Measurements from ENCODE around the gene CATSPER4.
A peak's percentile ranks its signal among the peaks of the same experiment; 100 is the strongest.

Gene CATSPER4

GRCh38 chr1:26190373-26190987 lies at the start of gene CATSPER4:
TSS of gene CATSPER4 (plus strand) at chr1:26190602. CDS start at chr1:26190628, 26 bp downstream.
- DNase-seq: no peak

GRCh38 chr1:26142159-26142558 lies 48.2 kb upstream of the CATSPER4 start:
- no peak for DNase-seq

- peak; percentile 93 for DNase-seq
Observed at GRCh38 chr1:26145041-26145959, 45.1 kb upstream of the CATSPER4 start.

- no peak for DNase-seq
Observed at GRCh38 chr1:26145960-26146294, 44.5 kb upstream of the CATSPER4 start.

GRCh38 chr1:26148887-26149286 lies 41.5 kb upstream of the CATSPER4 start:
- no peak for DNase-seq

- DNase-seq: no peak
Observed at GRCh38 chr1:26153966-26154532, 36.4 kb upstream of the CATSPER4 start.

- DNase-seq: no peak
Observed at GRCh38 chr1:26154750-26155149, 35.7 kb upstream of the CATSPER4 start.

GRCh38 chr1:26155370-26156284 lies 34.8 kb upstream of the CATSPER4 start:
- DNase-seq: no peak

GRCh38 chr1:26156285-26157038 lies 33.9 kb upstream of the CATSPER4 start:
- DNase-seq: no peak

GRCh38 chr1:26158271-26158907 lies 32.0 kb upstream of the CATSPER4 start:
- no peak for DNase-seq

GRCh38 chr1:26158908-26159742 lies 31.3 kb upstream of the CATSPER4 start, which contains the start of gene FAM110D:
TSS of gene FAM110D (plus strand) at chr1:26159079. CDS start at chr1:26161292, 2,213 bp downstream.
- no peak for DNase-seq

- DNase-seq: no peak
Observed at GRCh38 chr1:26159743-26160039, 30.7 kb upstream of the CATSPER4 start.

GRCh38 chr1:26160527-26161414 lies 29.6 kb upstream of the CATSPER4 start:
- no peak for DNase-seq

- peak; percentile 25 for DNase-seq
Observed at GRCh38 chr1:26161415-26162219, 28.8 kb upstream of the CATSPER4 start.

GRCh38 chr1:26162220-26162709 lies 28.1 kb upstream of the CATSPER4 start:
- DNase-seq: no peak

GRCh38 chr1:26163684-26164035 lies 26.7 kb upstream of the CATSPER4 start:
- no peak for DNase-seq

GRCh38 chr1:26164036-26164860 lies 26.2 kb upstream of the CATSPER4 start:
- DNase-seq: no peak
